LNCAP (cell line): ENCODE data around the gene RABGAP1L.

Experiments used
- CTCF ChIP-seq: fragments of 450-650 bp; IDR thresholded peaks from 2 replicates; pipeline ENCODE4 v1.5.1; 2017; ENCODE audit warnings: mild to moderate bottlenecking

The RABGAP1L gene

GRCh38 chr1:174391716-174392115 is 232.4 kb downstream of the RABGAP1L start:
- TF ChIP-seq CTCF: no peak

- TF ChIP-seq CTCF: no peak
Measured at GRCh38 chr1:174393885-174394284, 234.6 kb downstream of the RABGAP1L start.

GRCh38 chr1:174397261-174397660 is 237.9 kb downstream of the RABGAP1L start:
- TF ChIP-seq CTCF: no peak

- TF ChIP-seq CTCF: no peak
Measured at GRCh38 chr1:174398246-174398645, 238.9 kb downstream of the RABGAP1L start.

- no peak for TF ChIP-seq CTCF
Measured at GRCh38 chr1:174399211-174399610, 239.9 kb downstream of the RABGAP1L start.

GRCh38 chr1:174401075-174401474 is 241.8 kb downstream of the RABGAP1L start:
- no peak for TF ChIP-seq CTCF

- TF ChIP-seq CTCF: no peak
Measured at GRCh38 chr1:174405219-174405618, 245.9 kb downstream of the RABGAP1L start.

GRCh38 chr1:174406421-174406820 is 247.1 kb downstream of the RABGAP1L start:
- no peak for TF ChIP-seq CTCF
